ENCODE data around the gene ITPR1. TPM values are rescaled to one million over a fixed set of nuclear protein-coding genes. Genes with fewer than 3 reads are reported as not detected.

ITPR1 gene
- total RNA-seq, 1 experiment from 2014 or later, result 11.3 TPM

- DNase-seq, result peak; percentile 67 to 85
- TSS peak; percentile 99 for BruUV-seq (replicated peaks)
- CTCF ChIA-PET, result no interaction called here
- peak overlapping the region; percentile 51 for H3K4me2 ChIP-seq
- no peaks in the 10 kb centered on the region for H3K27me3 ChIP-seq (ENCODE audit: insufficient read depth, low read depth)
- H3K4me1 ChIP-seq (replicated peaks; ENCODE audit: insufficient read depth), result peaks cover 48% of the 10 kb centered on the region
- H4K20me1 ChIP-seq (ENCODE audit: insufficient read depth), result no peaks in the 10 kb centered on the region
- TF ChIP-seq CTCF (conservative IDR thresholded peaks at IDR 0.05) (no peak), EZH2 (IDR thresholded peaks at IDR 0.05; ENCODE audit: low read depth) (no peak)
- H3K36me3 ChIP-seq (ENCODE audit: low read depth), result no peaks in the 10 kb centered on the region
- H3K4me3 ChIP-seq, result no peak overlapping the region
- POLR2A ChIA-PET (ENCODE audit: unreplicated experiment), result interaction anchor here (0.7 kb wide), 2 partner anchors 18 to 84 kb away, joined by 3 to 4 read pairs; no protein-coding TSS in a partner anchor
- intact Hi-C loops (cut with micrococcal nuclease; ENCODE audit: unreplicated experiment), result loop anchor here (1.0 kb wide), 1 partner anchor 84 kb away; no protein-coding TSS in a partner anchor
- peaks cover 18% of the 10 kb centered on the region for H3F3A ChIP-seq (ENCODE audit: insufficient read depth, low read depth)
- H3K9me3 ChIP-seq (ENCODE audit: insufficient read depth, low read depth), result no peaks in the 10 kb centered on the region
- no peaks in the 10 kb centered on the region for H3K79me2 ChIP-seq (ENCODE audit: low read depth)
- H3K27ac ChIP-seq, result peak overlapping the region; percentile 81
- no peaks in the 10 kb centered on the region for H3K9me2 ChIP-seq (ENCODE audit: insufficient read depth)
- no peak overlapping the region for H2AFZ ChIP-seq
Observed at GRCh38 chr3:4741404-4742307, 248.5 kb downstream of the ITPR1 start.

- Histone ChIP-seq H3K36me3 (ENCODE audit: low read depth) (no peaks in the 10 kb centered on the region), H3K4me2 (peak overlapping the region; percentile 51; the same call in 1 of the 2 replicates), H3K4me1 (replicated peaks; ENCODE audit: insufficient read depth) (peaks cover 41% of the 10 kb centered on the region), H4K20me1 (ENCODE audit: insufficient read depth) (no peaks in the 10 kb centered on the region), H3K9me2 (ENCODE audit: insufficient read depth) (no peaks in the 10 kb centered on the region), H3F3A (ENCODE audit: insufficient read depth, low read depth) (peaks cover 11% of the 10 kb centered on the region; the same call in 1 of the 2 replicates), H2AFZ (no peak overlapping the region), H3K4me3 (no peak overlapping the region), H3K27ac (peak overlapping the region; percentile 81), H3K79me2 (ENCODE audit: low read depth) (no peaks in the 10 kb centered on the region), H3K9me3 (ENCODE audit: insufficient read depth, low read depth) (no peaks in the 10 kb centered on the region), H3K27me3 (ENCODE audit: insufficient read depth, low read depth) (no peaks in the 10 kb centered on the region)
- no peak for TF ChIP-seq EZH2 (IDR thresholded peaks at IDR 0.05; ENCODE audit: low read depth)
- TF ChIP-seq CTCF (conservative IDR thresholded peaks at IDR 0.05), result no peak
- ChIA-PET CTCF (no interaction called here), POLR2A (ENCODE audit: unreplicated experiment) (interaction anchor here (0.7 kb wide), 2 partner anchors 17 to 84 kb away, joined by 3 to 4 read pairs; no protein-coding TSS in a partner anchor)
- intact Hi-C loops (cut with micrococcal nuclease; ENCODE audit: unreplicated experiment), result no loop called here
- no TSS peak for BruUV-seq (replicated peaks)
- no peak for DNase-seq
Observed at GRCh38 chr3:4742359-4742758, 249.2 kb downstream of the ITPR1 start.

GRCh38 chr3:4743371-4743770 is 250.2 kb downstream of the ITPR1 start:
- Histone ChIP-seq H3K27me3 (ENCODE audit: insufficient read depth, low read depth) (no peaks in the 10 kb centered on the region), H3K79me2 (ENCODE audit: low read depth) (no peaks in the 10 kb centered on the region), H3K9me3 (ENCODE audit: insufficient read depth, low read depth) (no peaks in the 10 kb centered on the region), H3F3A (ENCODE audit: insufficient read depth, low read depth) (peaks cover 10% of the 10 kb centered on the region; the same call in 1 of the 2 replicates), H3K4me2 (no peak overlapping the region), H4K20me1 (ENCODE audit: insufficient read depth) (no peaks in the 10 kb centered on the region), H3K4me3 (no peak overlapping the region), H3K27ac (no peak overlapping the region), H3K9me2 (ENCODE audit: insufficient read depth) (no peaks in the 10 kb centered on the region), H3K36me3 (ENCODE audit: low read depth) (no peaks in the 10 kb centered on the region), H2AFZ (no peak overlapping the region), H3K4me1 (replicated peaks; ENCODE audit: insufficient read depth) (peaks cover 35% of the 10 kb centered on the region)
- DNase-seq, result no peak
- POLR2A ChIA-PET (ENCODE audit: unreplicated experiment), result no interaction called here
- no peak for TF ChIP-seq CTCF (conservative IDR thresholded peaks at IDR 0.05)
- no peak for TF ChIP-seq EZH2 (IDR thresholded peaks at IDR 0.05; ENCODE audit: low read depth)
- CTCF ChIA-PET, result no interaction called here
- no TSS peak for BruUV-seq (replicated peaks)
- intact Hi-C loops (cut with micrococcal nuclease; ENCODE audit: unreplicated experiment), result no loop called here

Measured in PC-9 (cell line).